IMR-90 (cell line): Measurements from ENCODE around the gene MBTD1. TPM values are rescaled to one million over a fixed set of nuclear protein-coding genes. Genes with fewer than 3 reads are reported as not detected.

Experiments used
- ATAC-seq: fragments of 200-7000 bp; cut with Tn5 transposase; 2 replicates; pipeline ENCODE4 v1.9.1; 2020; ENCODE audit warnings: low read depth, mild to moderate bottlenecking, moderate library complexity
- BruUV-seq: library from RNA; stranded (reverse); fragments of 400-500 nt; replicated peaks from 2 replicates; lab custom pipeline; 2021; lab: Mats Ljungman, UMichigan
- CTCF ChIA-PET: fragments of 300-600 bp; formaldehyde crosslinking; extraction: SDS; loops from one replicate; lab custom pipeline; 2021; ENCODE audit warnings: antibody characterized with exemption; lab: Yijun Ruan, JAX
- POLR2A ChIA-PET: fragments of 300-600 bp; sonication (Branson Sonifier 250); formaldehyde crosslinking; loops from one replicate; lab custom pipeline; 2022; ENCODE audit warnings: antibody characterized with exemption; ENCODE audit not compliant: unreplicated experiment; lab: Charles Lee
- DNase-seq: peaks from one replicate; pipeline ENCODE4 v3.0.0; 2013
- H2AFZ ChIP-seq: replicated peaks from 2 replicates; pipeline ENCODE3; 2013; ENCODE audit warnings: low read length, mild to moderate bottlenecking; ENCODE audit not compliant: poor library complexity
- H2AK5ac ChIP-seq: 2 replicates; pipeline ENCODE4 v1.6.1; 2013; ENCODE audit warnings: low read depth, low read length, inconsistent platforms
- H2AK9ac ChIP-seq: replicated peaks from 2 replicates; pipeline ENCODE3; 2013; ENCODE audit warnings: mild to moderate bottlenecking, low read depth, low read length, moderate library complexity; ENCODE audit not compliant: poor library complexity
- H2BK120ac ChIP-seq: 2 replicates; pipeline ENCODE4 v1.6.1; 2013; ENCODE audit warnings: low read depth, low read length, inconsistent platforms
- H2BK15ac ChIP-seq: 3 replicates; pipeline ENCODE4 v1.6.1; 2013; ENCODE audit warnings: low read depth, low read length, inconsistent platforms
- H2BK20ac ChIP-seq: 2 replicates; pipeline ENCODE4 v1.6.1; 2013; ENCODE audit warnings: low read depth, mild to moderate bottlenecking, inconsistent platforms, low read length, moderate library complexity
- H2BK5ac ChIP-seq: 2 replicates; pipeline ENCODE4 v1.6.1; 2013; ENCODE audit warnings: mild to moderate bottlenecking, low read depth, low read length, inconsistent platforms; ENCODE audit not compliant: poor library complexity, severe bottlenecking
- H3K14ac ChIP-seq: replicated peaks from 2 replicates; pipeline ENCODE4 v1.6.1; 2013; ENCODE audit warnings: low read depth, low read length, inconsistent platforms
- H3K18ac ChIP-seq: 2 replicates; pipeline ENCODE4 v1.6.1; 2013; ENCODE audit warnings: low read depth, low read length, control low read depth
- H3K23ac ChIP-seq: 2 replicates; pipeline ENCODE4 v1.6.1; 2013; ENCODE audit warnings: low read depth, low read length, inconsistent platforms
- H3K27ac ChIP-seq: 2 replicates; pipeline ENCODE4 v1.5.1; 2013; ENCODE audit warnings: mild to moderate bottlenecking, control low read depth, low read length; ENCODE audit not compliant: insufficient read depth
- H3K27me3 ChIP-seq: 2 replicates; pipeline ENCODE4 v1.6.1; 2013; ENCODE audit warnings: low read length; ENCODE audit not compliant: control insufficient read depth, insufficient read depth
- H3K36me3 ChIP-seq: 2 replicates; pipeline ENCODE4 v1.6.1; 2013; ENCODE audit warnings: low read length, mixed read lengths; ENCODE audit not compliant: control insufficient read depth, insufficient read depth
- H3K4ac ChIP-seq: 2 replicates; pipeline ENCODE4 v1.6.1; 2013; ENCODE audit warnings: low read depth, low read length, inconsistent platforms
- H3K4me1 ChIP-seq: 2 replicates; pipeline ENCODE4 v1.6.1; 2013; ENCODE audit warnings: low read length, mixed read lengths; ENCODE audit not compliant: control insufficient read depth, insufficient read depth
- H3K4me2 ChIP-seq: 2 replicates; pipeline ENCODE4 v1.6.1; 2013; ENCODE audit warnings: low read depth, mild to moderate bottlenecking, control low read depth, low read length, moderate library complexity
- H3K4me3 ChIP-seq: 2 replicates; pipeline ENCODE4 v1.5.1; 2013; ENCODE audit warnings: low read depth, mild to moderate bottlenecking, control low read depth, low read length, moderate library complexity; ENCODE audit not compliant: insufficient read depth
- H3K56ac ChIP-seq: 2 replicates; pipeline ENCODE4 v1.6.1; 2013; ENCODE audit warnings: low read length, inconsistent platforms; ENCODE audit not compliant: insufficient read depth; ENCODE audit errors: extremely low read depth
- H3K79me1 ChIP-seq, 2 experiments: 2 replicates each; pipeline ENCODE4 v1.6.1; 2013; ENCODE audit warnings: low read length in 2 of 2, inconsistent platforms in 1 of 2, low read depth in 1 of 2
- H3K9ac ChIP-seq: 2 replicates; pipeline ENCODE4 v1.6.1; 2013; ENCODE audit warnings: low read depth, low read length, control low read depth
- H3K9me1 ChIP-seq: 2 replicates; pipeline ENCODE4 v1.6.1; 2013; ENCODE audit warnings: low read length, inconsistent platforms; ENCODE audit not compliant: insufficient read depth
- H3K9me3 ChIP-seq: 2 replicates; pipeline ENCODE4 v1.6.1; 2013; ENCODE audit warnings: low read length; ENCODE audit not compliant: control insufficient read depth, insufficient read depth
- H4K20me1 ChIP-seq: 2 replicates; pipeline ENCODE4 v1.6.1; 2013; ENCODE audit warnings: low read length, inconsistent platforms; ENCODE audit not compliant: insufficient read depth
- H4K5ac ChIP-seq: 2 replicates; pipeline ENCODE4 v1.6.1; 2013; ENCODE audit warnings: mild to moderate bottlenecking, low read depth, low read length, control low read depth
- H4K8ac ChIP-seq, 2 experiments: 2 replicates each; pipeline ENCODE4 v1.6.1; 2013; ENCODE audit warnings: low read depth in 2 of 2, low read length in 2 of 2, control low read depth in 1 of 2, inconsistent platforms in 1 of 2
- H4K91ac ChIP-seq: 2 replicates; pipeline ENCODE4 v1.6.1; 2013; ENCODE audit warnings: low read depth, low read length, inconsistent platforms; ENCODE audit not compliant: insufficient read depth
- CEBPB ChIP-seq: IDR thresholded peaks from 2 replicates; pipeline ENCODE4 v1.6.1; 2012; ENCODE audit warnings: low read depth, low read length, improper control_type of control experiment
- MAFK ChIP-seq: IDR thresholded peaks from 2 replicates; pipeline ENCODE4 v1.6.1; 2012; ENCODE audit warnings: low read depth, low read length, improper control_type of control experiment
- MXI1 ChIP-seq: IDR thresholded peaks from 2 replicates; pipeline ENCODE4 v1.6.1; 2012; ENCODE audit warnings: low read depth, mild to moderate bottlenecking, low read length, moderate library complexity, borderline replicate concordance
- WGBS, 2 experiments: methylation state at CpG; one replicate each; pipeline versions ENCODE4 v1.1.5 to v1.1.7; 2013; ENCODE audit warnings: missing lambda C conversion rate in 2 of 2; ENCODE audit not compliant: insufficient read length in 1 of 2; ENCODE audit errors: extremely low coverage in 2 of 2; 5-methylcytosine and 5-hydroxymethylcytosine counted together
- dilution Hi-C: fragments of 300-500 bp; cut with HindIII; formaldehyde crosslinking; loops from one replicate; pipeline ENCODE4 v1.14.3; 2018; ENCODE audit warnings: low sequenced_read_pairs; ENCODE audit not compliant: unreplicated experiment
- in situ Hi-C: fragments of 300-500 bp; cut with MboI; formaldehyde crosslinking; loops from 3 replicates; pipeline ENCODE4 v1.14.3; 2019; ENCODE audit warnings: low sequenced_read_pairs, inconsistent platforms, mixed read lengths
- intact Hi-C: fragments of 100-400 bp; cut with micrococcal nuclease; formaldehyde crosslinking; loops from 2 replicates; pipeline ENCODE4 v1.10.0; 2022
- polyA plus RNA-seq, 3 experiments: library from polyadenylated mRNA; depleted of rRNA; stranded (reverse); fragments of >200 nt; gene quantifications; 2 replicates each; pipeline ENCODE4 v1.2.3, GENCODE V29; 2012; ENCODE audit warnings: low replicate concordance in 1 of 3
- total RNA-seq: library from RNA; depleted of rRNA; stranded (reverse); fragments of >200 nt; gene quantifications from 2 replicates; pipeline ENCODE4 v1.2.3, GENCODE V29; 2012

MBTD1 gene
- total and polyA plus RNA-seq, 2 of the 4 experiments (the other 2 are of a cell fraction), result 3.2 to 5.6 TPM

DNA sequence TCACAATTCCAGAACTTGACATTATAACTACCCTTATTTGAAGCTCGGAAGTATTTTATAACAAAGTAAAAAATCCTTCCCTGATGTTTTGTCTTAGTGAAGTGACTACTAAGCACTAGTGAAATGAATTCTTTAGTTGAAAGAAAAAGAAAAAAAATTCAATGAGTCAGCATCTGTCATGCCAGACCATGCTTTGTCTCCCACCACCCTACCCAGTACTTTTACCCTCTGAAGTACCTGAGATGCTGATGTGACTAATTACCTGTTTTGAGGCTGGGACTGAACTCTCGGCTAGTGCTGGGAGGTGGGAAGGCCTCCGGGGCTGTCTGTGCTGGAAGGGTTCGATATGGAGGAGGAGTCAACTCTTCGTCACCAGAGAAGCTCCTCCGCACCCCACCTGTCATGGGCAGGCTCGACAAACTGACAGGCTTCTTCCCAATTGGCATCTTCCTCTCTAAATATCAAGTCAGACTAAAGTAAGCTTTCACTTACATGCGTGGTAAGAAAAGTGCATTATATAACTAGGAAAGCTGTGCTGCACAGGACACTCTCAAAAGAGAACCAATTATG, 74.0 kb downstream of the MBTD1 start:
- TF ChIP-seq MXI1 (no peak), CEBPB (no peak), MAFK (peak; percentile 83)
- in situ Hi-C loops (no loop called here), intact Hi-C loops (no loop called here), dilution Hi-C loops (no loop called here)
- no peaks in the 10 kb centered on the region; a peak in 1 of 4 replicates for H3K79me1 ChIP-seq
- H2AFZ ChIP-seq, result no peak overlapping the region
- H3K4me1 ChIP-seq, result 0 out of 2 replicates have a peak, but pooled peaks cover 2% of the 10 kb centered on the region
- no peak overlapping the region for H4K91ac ChIP-seq
- no peak overlapping the region for H3K23ac ChIP-seq
- H3K27me3 ChIP-seq, result no peaks in the 10 kb centered on the region
- H2AK9ac ChIP-seq, result peak overlapping the region; percentile 45
- H2BK5ac ChIP-seq, result no peak overlapping the region
- H3K4ac ChIP-seq, result no peak overlapping the region
- no peak overlapping the region for H3K56ac ChIP-seq
- H3K9ac ChIP-seq, result no peak overlapping the region
- H4K8ac ChIP-seq, result no peak overlapping the region
- DNase-seq (no peak), ATAC-seq (no peak)
- no CpG with 5 or more reads among the region's 8 CpGs for WGBS, 2 experiments
- no peak overlapping the region for H3K14ac ChIP-seq
- H3K27ac ChIP-seq, result no peak overlapping the region
- no peak overlapping the region for H2BK20ac ChIP-seq
- H3K9me1 ChIP-seq, result no peaks in the 10 kb centered on the region
- H3K36me3 ChIP-seq, result peaks cover 19% of the 10 kb centered on the region
- ChIA-PET CTCF (no interaction called here), POLR2A (no interaction called here)
- no peak overlapping the region for H2BK15ac ChIP-seq
- H3K9me3 ChIP-seq, result no peaks in the 10 kb centered on the region
- no peak overlapping the region for H4K5ac ChIP-seq
- H3K4me2 ChIP-seq, result no peak overlapping the region
- H2AK5ac ChIP-seq, result no peak overlapping the region
- H3K18ac ChIP-seq, result no peak overlapping the region
- no peak overlapping the region for H3K4me3 ChIP-seq
- no peak overlapping the region for H2BK120ac ChIP-seq
- H4K20me1 ChIP-seq, result no peaks in the 10 kb centered on the region
- BruUV-seq, result no TSS peak
